HFF-Myc (cell line): ENCODE data around the gene ASPM.

ENCODE experiments used
- DNase-seq: peaks from one replicate; pipeline ENCODE4 v3.0.0-alpha.2; 2011; ENCODE audit warnings: low read depth; ENCODE audit errors: extremely low read depth
- H3K4me3 ChIP-seq: replicated peaks from 2 replicates; pipeline ENCODE4 v1.5.1; 2011; ENCODE audit warnings: low read depth, mild to moderate bottlenecking, control low read depth, low read length
- CTCF ChIP-seq: IDR thresholded peaks from 2 replicates; pipeline ENCODE4 v1.5.1; 2012; ENCODE audit warnings: mild to moderate bottlenecking, low read depth, low read length, control low read depth; ENCODE audit errors: missing control alignments

The ASPM gene

GRCh38 chr1:197180252-197180878 lies 33.9 kb upstream of the ASPM start:
- TF ChIP-seq CTCF = peak; percentile 53
- no peak overlapping the region for H3K4me3 ChIP-seq
- DNase-seq = peak; percentile 14

- DNase-seq = no peak
- no peak overlapping the region for H3K4me3 ChIP-seq
- no peak for TF ChIP-seq CTCF
Observed at GRCh38 chr1:197178998-197179397, 32.5 kb upstream of the ASPM start.

- no peak overlapping the region for H3K4me3 ChIP-seq
- no peak for TF ChIP-seq CTCF
- DNase-seq = no peak
Observed at GRCh38 chr1:197174818-197175217, 28.3 kb upstream of the ASPM start.

GRCh38 chr1:197173571-197174507 lies 27.4 kb upstream of the ASPM start:
- H3K4me3 ChIP-seq = no peak overlapping the region
- DNase-seq = no peak
- TF ChIP-seq CTCF = no peak

GRCh38 chr1:197171531-197171930 lies 25.1 kb upstream of the ASPM start:
- no peak for DNase-seq
- no peak overlapping the region for H3K4me3 ChIP-seq
- TF ChIP-seq CTCF = no peak

GRCh38 chr1:197170538-197170937 lies 24.1 kb upstream of the ASPM start:
- H3K4me3 ChIP-seq = no peak overlapping the region
- DNase-seq = no peak
- TF ChIP-seq CTCF = no peak
